Right lobe of liver (tissue), 4 donors: ENCODE results near the gene SEZ6.

Experiments
- CTCF ChIP-seq, 4 donors: fragments of 200-600 bp in 3 of 4; fragments of 450-650 bp in 1 of 4; IDR thresholded peaks; one replicate each; pipeline versions ENCODE4 v1.5.1 to v1.8.0; 2016 to 2022; ENCODE audit warnings: antibody characterized with exemption in 4 of 4, mild to moderate bottlenecking in 2 of 4
- POLR2A ChIP-seq: fragments of 450-650 bp; IDR thresholded peaks from one replicate; pipeline ENCODE4 v1.6.1; 2017; ENCODE audit warnings: antibody characterized with exemption, mild to moderate bottlenecking
- donor health status: DM: no; HTN: no; CAD: no.
- donor health status: DM: no; HTN: no; CAD: no.
- donor health status: DM: no; HTN: yes; CAD: no.

GRCh38 chr17:28950017-28950751, 55.6 kb downstream of the SEZ6 start:
- no peak for TF ChIP-seq CTCF (IDR thresholded peaks at IDR 0.05)
- TF ChIP-seq POLR2A: no peak
